ENCODE measurements around the gene DHRS7C. TPM values are rescaled to one million over a fixed set of nuclear protein-coding genes. Genes with fewer than 3 reads are reported as not detected.

Gene DHRS7C
- not detected in 2 replicates for total RNA-seq

- intact Hi-C loops (cut with micrococcal nuclease): no loop called here
Measured at GRCh38 chr17:9790889-9791876, at the start of gene DHRS7C. TSS of gene DHRS7C (minus strand) at chr17:9791592. CDS start at chr17:9791284, 308 bp downstream.

DNA sequence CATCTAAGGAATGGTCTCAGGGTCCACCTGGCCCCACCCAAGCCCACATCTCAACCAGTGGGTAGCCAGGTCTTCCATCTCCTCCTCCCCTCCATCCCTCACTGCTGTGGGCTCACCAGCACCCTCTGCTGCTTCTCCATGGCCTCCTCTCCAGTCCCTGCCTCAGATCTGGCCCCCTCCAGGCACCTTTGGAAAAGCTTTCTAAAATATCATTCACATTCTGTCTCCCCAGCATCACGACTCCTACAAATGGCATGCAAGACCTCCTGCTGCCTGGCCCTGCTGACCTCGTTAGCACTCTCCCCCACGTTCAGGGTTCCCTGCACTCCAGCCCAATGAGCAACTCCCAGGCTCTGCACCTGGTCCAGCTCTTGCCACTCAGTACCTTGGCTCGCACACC, 48.0 kb upstream of the DHRS7C start:
- intact Hi-C loops (cut with micrococcal nuclease): no loop called here

GRCh38 chr17:9837551-9838471, 46.4 kb upstream of the DHRS7C start:
- intact Hi-C loops (cut with micrococcal nuclease): no loop called here

DNA sequence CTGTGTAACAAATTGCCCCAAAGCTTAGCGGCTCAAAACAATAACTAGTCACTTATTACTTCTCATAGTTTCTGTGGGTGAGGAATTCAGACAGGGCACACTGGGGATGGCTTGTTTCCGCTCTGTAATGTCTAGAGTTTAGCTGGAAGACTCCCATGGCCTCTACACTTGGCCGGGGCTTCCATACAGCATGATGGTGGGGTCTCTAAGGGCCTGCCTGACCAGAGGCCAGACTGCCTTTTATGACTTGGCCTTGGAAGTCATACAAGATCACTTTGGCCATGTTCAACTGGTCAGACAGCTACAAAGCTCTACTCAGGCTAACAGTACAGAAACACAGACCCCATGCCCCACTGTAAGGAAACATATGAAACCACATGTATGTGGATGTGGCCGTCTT, 42.5 kb upstream of the DHRS7C start:
- intact Hi-C loops (cut with micrococcal nuclease): no loop called here

- intact Hi-C loops (cut with micrococcal nuclease): no loop called here
Measured at GRCh38 chr17:9830711-9831110, 39.3 kb upstream of the DHRS7C start.

DNA sequence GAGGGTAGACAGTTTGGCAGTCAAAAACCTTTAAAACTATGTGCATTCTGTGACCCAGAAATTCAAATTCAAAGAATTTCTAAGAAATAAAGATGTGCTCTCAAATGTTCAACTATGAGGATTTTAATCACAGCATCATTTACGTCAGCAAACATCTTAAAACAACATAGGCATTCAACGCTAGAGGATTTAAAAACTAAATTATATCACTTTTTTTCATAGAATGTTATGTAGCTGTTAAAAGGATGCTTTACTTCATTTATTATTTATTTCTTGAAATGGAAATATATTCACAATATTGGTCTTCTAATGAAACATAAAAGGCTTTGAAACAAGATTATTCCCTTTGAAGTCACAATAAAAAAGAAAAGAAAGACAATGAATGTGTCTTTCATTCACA, 38.0 kb upstream of the DHRS7C start:
- intact Hi-C loops (cut with micrococcal nuclease): no loop called here

DNA sequence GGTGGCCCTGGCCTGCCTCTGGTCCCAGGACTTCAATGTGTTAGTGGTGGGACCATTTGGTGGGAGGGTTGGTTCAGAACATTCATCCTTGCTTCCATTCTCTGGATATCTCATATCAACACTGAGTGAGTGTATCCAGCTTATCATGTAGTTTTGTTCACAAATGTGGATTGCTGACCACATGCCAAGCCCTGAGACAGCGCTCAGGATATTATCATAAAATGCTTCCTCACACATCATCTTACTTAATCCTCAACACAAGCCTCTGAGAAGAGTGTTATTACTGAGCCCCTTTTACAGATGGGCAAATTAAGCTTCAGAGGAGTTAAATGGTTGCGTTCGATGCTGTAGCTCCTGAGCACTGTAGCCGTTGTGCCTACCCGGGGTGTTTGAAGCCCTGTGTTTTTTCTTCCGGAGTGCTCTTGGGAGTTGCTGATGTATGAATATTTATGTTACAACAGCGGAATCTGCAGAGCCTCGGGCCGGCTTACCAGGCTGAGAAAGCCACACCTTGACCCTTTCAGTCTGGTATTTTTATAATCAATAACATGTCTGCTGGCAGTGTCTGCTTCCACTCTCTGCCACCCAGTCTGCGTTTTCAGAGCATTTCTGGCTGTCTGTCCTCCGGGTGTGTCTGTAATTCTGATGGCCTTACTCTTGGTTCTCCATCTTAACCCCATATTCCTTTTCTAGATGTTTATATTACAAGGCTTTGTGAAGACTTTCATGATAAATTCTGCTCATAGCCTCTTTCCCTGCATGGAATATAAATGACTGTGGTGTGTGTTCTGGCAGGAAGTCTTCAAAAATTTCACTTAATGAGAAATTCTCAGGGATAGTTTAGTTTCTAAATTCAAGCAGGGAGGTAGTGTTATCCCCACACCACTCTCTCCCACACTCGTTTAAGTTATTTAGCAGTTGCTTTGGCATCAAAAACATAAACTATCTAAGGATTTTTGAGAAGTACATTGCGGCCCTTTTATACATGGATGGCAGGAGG, 37.2 kb upstream of the DHRS7C start:
- intact Hi-C loops (cut with micrococcal nuclease): no loop called here

- intact Hi-C loops (cut with micrococcal nuclease): no loop called here
Measured at GRCh38 chr17:9825641-9826150, 34.3 kb upstream of the DHRS7C start, which contains the start of gene GLP2R. TSS of gene GLP2R (plus strand) at chr17:9825924. CDS start at chr17:9826064, 140 bp downstream.

DNA sequence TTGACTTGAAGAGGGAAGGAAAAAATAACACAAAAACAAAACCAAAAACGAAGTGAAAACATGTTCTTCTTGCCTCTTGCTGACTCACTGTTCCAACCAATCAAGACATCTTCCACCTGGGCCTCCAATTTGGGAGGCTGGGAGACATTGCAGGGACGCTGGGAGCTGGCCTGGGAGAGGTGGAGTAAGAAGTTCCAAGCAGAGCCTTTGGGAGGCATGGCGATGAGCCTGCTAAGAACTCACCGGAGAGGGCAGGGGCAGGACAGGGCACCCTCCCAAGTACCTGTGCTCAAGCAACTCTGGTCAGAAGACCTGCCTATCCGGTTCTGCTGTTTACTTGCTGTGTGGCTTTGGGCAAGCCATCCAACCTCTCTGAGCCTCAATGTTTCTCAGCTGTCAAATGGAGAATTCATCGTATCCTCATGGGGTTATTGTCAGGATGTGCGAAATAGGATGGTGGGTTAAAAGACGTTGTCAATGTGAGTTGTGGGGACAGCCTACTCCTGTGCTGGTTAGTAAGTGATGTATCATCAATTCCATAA, 33.5 kb upstream of the DHRS7C start:
- intact Hi-C loops (cut with micrococcal nuclease): no loop called here

DNA sequence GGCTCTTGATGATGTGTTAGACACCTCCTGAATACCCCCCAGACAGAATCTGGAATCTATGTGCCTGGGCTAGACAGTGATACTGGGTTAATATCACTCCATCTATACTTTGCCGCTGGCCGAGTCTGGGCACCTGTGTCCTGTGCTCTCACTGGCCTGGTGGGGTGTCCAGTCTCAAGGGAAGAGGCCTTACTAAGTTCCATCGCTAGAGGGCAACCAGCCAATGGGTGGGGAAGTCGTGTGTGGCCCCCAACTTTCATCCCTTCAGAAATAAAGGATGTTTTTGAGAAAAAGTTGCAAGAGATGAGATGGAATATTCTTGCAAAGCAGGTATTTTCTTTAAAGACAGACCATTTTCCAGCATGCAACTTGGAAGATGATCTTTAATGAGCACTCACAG, 32.7 kb upstream of the DHRS7C start:
- intact Hi-C loops (cut with micrococcal nuclease): no loop called here

DNA sequence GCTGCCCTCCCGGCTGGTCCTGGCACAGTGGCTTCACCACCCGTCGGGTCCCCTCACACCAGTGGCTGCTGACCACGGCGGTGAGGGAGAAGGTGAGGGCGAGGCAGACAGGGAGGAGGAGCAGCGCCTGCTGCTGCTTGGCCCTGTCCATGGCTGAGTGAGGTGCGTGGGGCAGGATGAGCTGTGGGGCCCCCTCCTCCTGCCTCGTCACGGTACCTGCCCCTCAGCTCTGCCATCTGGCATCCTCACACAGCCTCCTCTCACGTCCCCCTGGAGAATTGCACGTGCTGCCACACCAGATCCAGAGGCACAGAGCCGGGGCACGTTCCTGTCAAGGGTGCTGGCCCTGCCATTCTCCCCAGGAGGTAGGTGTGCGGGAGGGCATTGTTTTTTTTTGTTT, 30.5 kb upstream of the DHRS7C start, which contains the start of gene GSG1L2:
Gene GSG1L2 (minus strand): TSS at position 159 of the 400 bp plus-strand sequence. CDS start 8 bp downstream, at position 151.
- intact Hi-C loops (cut with micrococcal nuclease): no loop called here

DNA sequence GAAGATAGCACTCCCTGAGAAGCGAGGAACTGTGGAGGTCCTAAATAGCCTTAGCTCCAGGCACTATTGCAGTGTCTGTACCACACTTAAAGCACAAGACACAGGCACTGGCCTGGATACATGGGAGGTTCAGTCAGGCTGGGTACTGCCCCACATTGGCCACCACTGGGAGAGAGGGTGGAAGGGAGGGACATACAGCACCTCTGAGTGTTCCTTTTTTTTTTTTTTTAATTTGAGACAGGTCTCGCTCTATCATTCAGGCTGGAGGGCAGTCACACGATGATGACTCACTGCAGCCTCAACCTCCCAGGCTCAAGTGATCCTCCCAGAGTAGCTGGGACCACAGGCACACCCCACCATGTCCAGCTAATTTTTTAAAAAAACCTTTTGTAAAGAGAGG, 29.1 kb upstream of the DHRS7C start:
- intact Hi-C loops (cut with micrococcal nuclease): no loop called here

- intact Hi-C loops (cut with micrococcal nuclease): no loop called here
Measured at GRCh38 chr17:9818760-9819159, 27.4 kb upstream of the DHRS7C start.

- intact Hi-C loops (cut with micrococcal nuclease): no loop called here
Measured at GRCh38 chr17:9817086-9817485, 25.7 kb upstream of the DHRS7C start.

DNA sequence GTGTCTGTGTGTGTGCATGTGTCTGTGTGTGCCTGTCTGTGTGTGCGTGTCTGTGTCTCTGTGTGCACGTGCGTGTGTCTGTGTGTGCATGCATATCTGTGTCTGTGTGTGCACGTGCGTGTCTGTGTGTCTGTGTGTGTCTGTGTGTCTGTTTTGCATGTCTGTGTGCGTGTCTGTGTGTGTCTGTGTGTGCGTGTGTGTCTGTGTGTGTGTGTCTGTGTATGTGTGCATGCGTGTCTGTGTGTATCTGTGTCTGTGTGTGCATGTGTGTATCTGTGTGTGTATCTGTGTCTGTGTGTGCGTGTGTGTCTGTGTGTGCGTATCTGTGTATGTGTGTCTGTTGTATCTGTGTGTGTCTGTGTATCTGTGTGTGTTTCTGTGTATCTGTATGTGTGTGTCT, 25.1 kb upstream of the DHRS7C start:
- intact Hi-C loops (cut with micrococcal nuclease): no loop called here

GRCh38 chr17:9814337-9814945, 23.0 kb upstream of the DHRS7C start:
- intact Hi-C loops (cut with micrococcal nuclease): no loop called here

DNA sequence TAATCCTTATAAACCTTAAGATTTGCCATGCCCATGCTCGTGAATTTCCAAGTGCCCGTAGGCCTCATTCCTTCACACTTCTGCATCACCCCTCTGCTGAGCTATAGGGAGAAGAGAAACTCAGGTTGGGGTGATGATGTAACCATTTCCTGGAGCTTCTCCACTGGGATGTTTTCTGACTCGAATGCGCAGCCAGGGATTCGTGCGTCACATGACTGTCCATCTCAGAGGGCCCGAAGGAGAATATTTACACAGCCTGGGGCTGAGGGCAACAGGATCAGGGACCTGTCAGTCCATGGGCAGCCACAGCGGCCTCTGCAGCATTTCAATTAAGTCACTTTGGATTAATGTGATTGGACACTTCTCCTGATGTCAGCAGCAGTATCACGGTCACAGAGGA, 21.8 kb upstream of the DHRS7C start:
- intact Hi-C loops (cut with micrococcal nuclease): no loop called here

DNA sequence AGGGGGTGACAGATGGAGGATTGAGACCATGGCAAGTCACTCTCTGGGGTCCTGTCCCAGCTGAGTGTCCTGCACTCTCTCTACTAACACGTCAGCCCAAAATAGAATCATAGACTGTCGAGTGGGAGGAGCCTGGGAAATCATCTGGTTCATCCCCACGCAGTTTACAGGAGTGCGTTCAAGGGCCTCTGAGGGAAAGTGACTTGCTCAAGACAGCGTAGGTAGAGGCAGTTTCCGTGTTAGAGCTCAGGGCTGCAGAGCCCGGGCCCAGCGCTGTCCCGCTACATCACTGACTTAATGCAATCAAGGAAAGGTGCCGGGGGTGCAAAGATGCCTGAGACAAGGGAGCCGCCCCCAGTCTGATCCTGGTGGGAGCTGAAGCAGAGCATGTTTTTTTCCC, 20.1 kb upstream of the DHRS7C start:
- intact Hi-C loops (cut with micrococcal nuclease): no loop called here

- intact Hi-C loops (cut with micrococcal nuclease): no loop called here
Measured at GRCh38 chr17:9811086-9811485, 19.7 kb upstream of the DHRS7C start.
